Brain microvascular endothelial cell (primary cell): ENCODE measurements around the gene RPS3.

Source experiments
- DNase-seq: peaks from one replicate; pipeline ENCODE4 v3.0.0-alpha.2; 2020
- H3K27ac ChIP-seq: fragments of 250-450 bp; sonication (Bioruptor Pico); 2 replicates; pipeline ENCODE4 v1.5.1; 2020; ENCODE audit warnings: mild to moderate bottlenecking, moderate library complexity
- H3K27me3 ChIP-seq: fragments of 250-450 bp; sonication (Bioruptor Pico); replicated peaks from 2 replicates; pipeline ENCODE4 v1.5.1; 2020; ENCODE audit warnings: mild to moderate bottlenecking
- H3K36me3 ChIP-seq: fragments of 250-450 bp; sonication (Bioruptor Pico); replicated peaks from 2 replicates; pipeline ENCODE4 v1.5.1; 2020; ENCODE audit warnings: mild to moderate bottlenecking
- H3K4me3 ChIP-seq: 2 replicates; pipeline ENCODE4 v1.5.1; 2011; ENCODE audit warnings: low read depth, mild to moderate bottlenecking, control low read depth, low read length, moderate library complexity
- CTCF ChIP-seq: IDR thresholded peaks from 2 replicates; pipeline ENCODE4 v1.5.1; 2011; ENCODE audit warnings: low read depth, mild to moderate bottlenecking, moderate library complexity, low read length, control low read depth, inconsistent platforms; ENCODE audit errors: missing control alignments
- in situ Hi-C: cut with HindIII; loops from 2 replicates; pipeline ENCODE4 v1.10.0; 2017; ENCODE audit warnings: low sequenced_read_pairs, low pct_ligation_motif_present

The RPS3 gene

GRCh38 chr11:75386942-75387630 is 12.2 kb upstream of the RPS3 start:
- no peak for TF ChIP-seq CTCF
- no peak overlapping the region for H3K27ac ChIP-seq
- H3K36me3 ChIP-seq, result no peaks in the 10 kb centered on the region
- DNase-seq, result no peak
- in situ Hi-C loops, result no loop called here
- H3K27me3 ChIP-seq, result no peaks in the 10 kb centered on the region
- H3K4me3 ChIP-seq, result no peak overlapping the region

- H3K27ac ChIP-seq, result no peak overlapping the region
- in situ Hi-C loops, result no loop called here
These were observed 11.5 kb upstream of the RPS3 start for GRCh38 chr11:75387736-75388294.

GRCh38 chr11:75388386-75389275 is 10.7 kb upstream of the RPS3 start:
- DNase-seq, result peak; percentile 69
- H3K27ac ChIP-seq, result no peak overlapping the region
- H3K4me3 ChIP-seq, result no peak overlapping the region
- no peaks in the 10 kb centered on the region for H3K36me3 ChIP-seq
- peak; percentile 84 for TF ChIP-seq CTCF
- in situ Hi-C loops, result no loop called here
- no peaks in the 10 kb centered on the region for H3K27me3 ChIP-seq

More at GRCh38 chr11:75387736-75388294, 11.5 kb upstream of the RPS3 start:
- Histone ChIP-seq H3K4me3 (no peak overlapping the region), H3K27me3 (no peaks in the 10 kb centered on the region), H3K36me3 (no peaks in the 10 kb centered on the region)
- no peak for TF ChIP-seq CTCF
- DNase-seq, result no peak

- in situ Hi-C loops, result no loop called here
- Histone ChIP-seq H3K27me3 (no peaks in the 10 kb centered on the region), H3K36me3 (no peaks in the 10 kb centered on the region), H3K27ac (no peak overlapping the region), H3K4me3 (no peak overlapping the region)
- DNase-seq, result no peak
- no peak for TF ChIP-seq CTCF
These were observed 10.1 kb upstream of the RPS3 start for GRCh38 chr11:75389276-75389605.

DNA sequence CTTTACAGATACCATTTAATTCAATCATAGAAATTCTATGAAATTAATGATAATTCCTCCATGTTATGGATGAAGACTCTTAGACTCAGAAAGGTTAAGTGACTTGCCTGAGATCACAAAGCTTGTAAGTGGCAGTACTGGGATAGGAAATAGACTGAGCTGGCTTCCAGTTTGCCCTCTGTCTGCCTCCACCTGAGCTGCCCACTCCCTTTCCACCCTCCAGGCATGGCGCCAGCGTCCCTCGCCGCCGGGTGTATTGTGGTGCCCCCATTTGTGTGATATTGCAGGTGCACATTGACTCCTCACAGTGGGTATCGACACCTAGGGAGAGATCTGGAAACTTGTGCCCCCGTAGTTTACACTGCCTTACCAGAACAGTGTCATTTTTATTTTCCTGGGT is 9.4 kb upstream of the RPS3 start:
- Histone ChIP-seq H3K27ac (no peak overlapping the region), H3K27me3 (no peaks in the 10 kb centered on the region), H3K4me3 (no peak overlapping the region), H3K36me3 (no peaks in the 10 kb centered on the region)
- DNase-seq, result no peak
- in situ Hi-C loops, result no loop called here
- no peak for TF ChIP-seq CTCF
